ENCODE data around the gene YDJC.
"Not testable (repeated sequence)": the region's sequence is repeated elsewhere in the genome, so short reads cannot be mapped to it uniquely, and the experiment has no call there.

Gene YDJC, protein sequence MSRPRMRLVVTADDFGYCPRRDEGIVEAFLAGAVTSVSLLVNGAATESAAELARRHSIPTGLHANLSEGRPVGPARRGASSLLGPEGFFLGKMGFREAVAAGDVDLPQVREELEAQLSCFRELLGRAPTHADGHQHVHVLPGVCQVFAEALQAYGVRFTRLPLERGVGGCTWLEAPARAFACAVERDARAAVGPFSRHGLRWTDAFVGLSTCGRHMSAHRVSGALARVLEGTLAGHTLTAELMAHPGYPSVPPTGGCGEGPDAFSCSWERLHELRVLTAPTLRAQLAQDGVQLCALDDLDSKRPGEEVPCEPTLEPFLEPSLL

GRCh38 chr22:21629255-21630149, at the start of gene YDJC:
TSS of gene YDJC (minus strand) at chr22:21630022. CDS start at chr22:21630014, 8 bp downstream.
- H3K9me3 ChIP-seq (ENCODE audit: low read length) = no peaks in the 10 kb centered on the region
- no peaks in the 10 kb centered on the region for H3K27me3 ChIP-seq (ENCODE audit: insufficient read depth, low read length)
- no peaks in the 10 kb centered on the region for H3K4me1 ChIP-seq (ENCODE audit: insufficient read depth, low read length)
- H3K36me3 ChIP-seq (ENCODE audit: insufficient read depth, low read length) = peaks cover 9% of the 10 kb centered on the region
- H2AFZ ChIP-seq (ENCODE audit: low read depth, low read length) = peak within 1 kb of the TSS; percentile 61
- peak within 1 kb of the TSS; percentile 95 for H3K4me3 ChIP-seq (ENCODE audit: low read length)

GRCh38 chr22:21679383-21679782, 49.6 kb upstream of the YDJC start:
- Histone ChIP-seq H3K4me3 (ENCODE audit: low read length) (no peak overlapping the region), H3K27me3 (ENCODE audit: insufficient read depth, low read length) (no peaks in the 10 kb centered on the region), H3K9me3 (ENCODE audit: low read length) (peaks cover 4% of the 10 kb centered on the region), H3K4me1 (ENCODE audit: insufficient read depth, low read length) (no peaks in the 10 kb centered on the region), H2AFZ (ENCODE audit: low read depth, low read length) (no peak overlapping the region), H3K36me3 (ENCODE audit: insufficient read depth, low read length) (peaks cover 36% of the 10 kb centered on the region)

DNA sequence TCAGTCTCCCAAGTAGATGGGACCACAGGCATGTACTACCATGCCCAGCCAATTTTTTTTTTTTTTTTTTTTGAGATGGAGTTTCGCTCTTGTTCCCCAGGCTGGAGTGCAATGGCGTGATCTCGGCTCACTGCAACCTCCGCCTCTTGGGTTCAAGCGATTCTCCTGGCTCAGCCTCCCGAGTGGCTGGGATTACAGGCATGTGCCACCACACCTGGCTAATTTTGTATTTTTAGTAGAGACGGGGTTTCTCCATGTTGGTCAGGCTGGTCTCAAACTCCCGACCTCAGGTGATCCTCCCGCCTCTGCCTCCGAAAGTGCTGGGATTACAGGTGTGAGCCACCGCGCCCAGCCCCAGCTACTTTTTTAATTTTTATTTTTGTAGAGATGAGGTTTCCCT, 49.0 kb upstream of the YDJC start:
- H3K9me3 ChIP-seq (ENCODE audit: low read length); H3K4me1 ChIP-seq (ENCODE audit: insufficient read depth, low read length); H3K4me3 ChIP-seq (ENCODE audit: low read length); H3K27me3 ChIP-seq (ENCODE audit: insufficient read depth, low read length); H2AFZ ChIP-seq (ENCODE audit: low read depth, low read length): not testable (repeated sequence)
- peaks cover 42% of the 10 kb centered on the region for H3K36me3 ChIP-seq (ENCODE audit: insufficient read depth, low read length)

GRCh38 chr22:21677606-21678443, 48.0 kb upstream of the YDJC start:
- no peak overlapping the region for H2AFZ ChIP-seq (ENCODE audit: low read depth, low read length)
- peaks cover 47% of the 10 kb centered on the region for H3K36me3 ChIP-seq (ENCODE audit: insufficient read depth, low read length)
- peaks cover 4% of the 10 kb centered on the region for H3K9me3 ChIP-seq (ENCODE audit: low read length)
- no peak overlapping the region for H3K4me3 ChIP-seq (ENCODE audit: low read length)
- H3K27me3 ChIP-seq (ENCODE audit: insufficient read depth, low read length) = no peaks in the 10 kb centered on the region
- H3K4me1 ChIP-seq (ENCODE audit: insufficient read depth, low read length) = no peaks in the 10 kb centered on the region

DNA sequence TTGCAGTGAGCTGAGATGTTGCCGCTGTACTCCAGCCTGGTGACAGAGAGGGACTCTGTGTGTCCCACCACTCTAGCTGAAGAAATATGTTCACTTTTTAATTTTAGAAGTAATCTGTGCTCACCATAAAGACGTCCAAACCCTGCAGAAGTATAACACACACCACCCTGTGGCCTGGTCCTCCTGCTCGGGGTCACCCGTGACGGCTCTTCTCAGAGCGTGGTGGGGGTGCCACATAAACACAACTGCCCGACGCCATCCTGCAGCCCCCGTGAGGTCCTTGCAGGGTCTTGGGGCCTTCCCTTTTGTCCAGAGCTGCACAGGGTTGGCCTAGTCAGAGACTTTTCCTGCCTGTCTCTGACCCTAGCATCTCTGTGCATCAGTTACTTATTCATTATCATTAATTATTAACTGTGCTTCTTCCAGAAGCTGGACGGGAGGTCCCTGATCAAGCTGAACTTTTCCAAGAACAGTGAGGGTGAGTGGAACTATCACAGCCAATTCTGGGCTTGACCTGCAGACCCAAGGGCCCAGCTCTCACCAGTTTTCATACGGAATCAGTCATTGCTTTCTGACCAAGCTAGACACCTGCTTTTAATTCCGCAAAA, 44.9 kb upstream of the YDJC start:
- H3K36me3 ChIP-seq (ENCODE audit: insufficient read depth, low read length) = peaks cover 59% of the 10 kb centered on the region
- H3K4me1 ChIP-seq (ENCODE audit: insufficient read depth, low read length) = no peaks in the 10 kb centered on the region
- H3K4me3 ChIP-seq (ENCODE audit: low read length) = no peak overlapping the region
- no peaks in the 10 kb centered on the region for H3K27me3 ChIP-seq (ENCODE audit: insufficient read depth, low read length)
- H2AFZ ChIP-seq (ENCODE audit: low read depth, low read length) = no peak overlapping the region
- H3K9me3 ChIP-seq (ENCODE audit: low read length) = peaks cover 4% of the 10 kb centered on the region

GRCh38 chr22:21673534-21674321, 43.9 kb upstream of the YDJC start:
- Histone ChIP-seq H3K4me1 (ENCODE audit: insufficient read depth, low read length) (no peaks in the 10 kb centered on the region), H3K4me3 (ENCODE audit: low read length) (no peak overlapping the region), H3K9me3 (ENCODE audit: low read length) (peaks cover 4% of the 10 kb centered on the region), H3K36me3 (ENCODE audit: insufficient read depth, low read length) (peaks cover 62% of the 10 kb centered on the region), H2AFZ (ENCODE audit: low read depth, low read length) (no peak overlapping the region), H3K27me3 (ENCODE audit: insufficient read depth, low read length) (no peaks in the 10 kb centered on the region)

- H2AFZ ChIP-seq (ENCODE audit: low read depth, low read length) = no peak overlapping the region
- no peaks in the 10 kb centered on the region for H3K4me1 ChIP-seq (ENCODE audit: insufficient read depth, low read length)
- H3K9me3 ChIP-seq (ENCODE audit: low read length) = peaks cover 4% of the 10 kb centered on the region
- H3K4me3 ChIP-seq (ENCODE audit: low read length) = no peak overlapping the region
- no peaks in the 10 kb centered on the region for H3K27me3 ChIP-seq (ENCODE audit: insufficient read depth, low read length)
- peaks cover 60% of the 10 kb centered on the region for H3K36me3 ChIP-seq (ENCODE audit: insufficient read depth, low read length)
Measured at GRCh38 chr22:21672107-21672629, 42.3 kb upstream of the YDJC start.

GRCh38 chr22:21669026-21669425, 39.2 kb upstream of the YDJC start:
- Histone ChIP-seq H2AFZ (ENCODE audit: low read depth, low read length) (no peak overlapping the region), H3K4me1 (ENCODE audit: insufficient read depth, low read length) (peaks cover 2% of the 10 kb centered on the region), H3K36me3 (ENCODE audit: insufficient read depth, low read length) (peaks cover 39% of the 10 kb centered on the region), H3K4me3 (ENCODE audit: low read length) (no peak overlapping the region), H3K9me3 (ENCODE audit: low read length) (no peaks in the 10 kb centered on the region), H3K27me3 (ENCODE audit: insufficient read depth, low read length) (no peaks in the 10 kb centered on the region)

- peaks cover 17% of the 10 kb centered on the region for H3K36me3 ChIP-seq (ENCODE audit: insufficient read depth, low read length)
- H3K4me3 ChIP-seq (ENCODE audit: low read length) = peak overlapping the region; percentile 74
- H3K27me3 ChIP-seq (ENCODE audit: insufficient read depth, low read length) = no peaks in the 10 kb centered on the region
- peaks cover 2% of the 10 kb centered on the region for H3K4me1 ChIP-seq (ENCODE audit: insufficient read depth, low read length)
- H2AFZ ChIP-seq (ENCODE audit: low read depth, low read length) = peak overlapping the region; percentile 65
- no peaks in the 10 kb centered on the region for H3K9me3 ChIP-seq (ENCODE audit: low read length)
Measured at GRCh38 chr22:21666786-21667185, 37.0 kb upstream of the YDJC start.

DNA sequence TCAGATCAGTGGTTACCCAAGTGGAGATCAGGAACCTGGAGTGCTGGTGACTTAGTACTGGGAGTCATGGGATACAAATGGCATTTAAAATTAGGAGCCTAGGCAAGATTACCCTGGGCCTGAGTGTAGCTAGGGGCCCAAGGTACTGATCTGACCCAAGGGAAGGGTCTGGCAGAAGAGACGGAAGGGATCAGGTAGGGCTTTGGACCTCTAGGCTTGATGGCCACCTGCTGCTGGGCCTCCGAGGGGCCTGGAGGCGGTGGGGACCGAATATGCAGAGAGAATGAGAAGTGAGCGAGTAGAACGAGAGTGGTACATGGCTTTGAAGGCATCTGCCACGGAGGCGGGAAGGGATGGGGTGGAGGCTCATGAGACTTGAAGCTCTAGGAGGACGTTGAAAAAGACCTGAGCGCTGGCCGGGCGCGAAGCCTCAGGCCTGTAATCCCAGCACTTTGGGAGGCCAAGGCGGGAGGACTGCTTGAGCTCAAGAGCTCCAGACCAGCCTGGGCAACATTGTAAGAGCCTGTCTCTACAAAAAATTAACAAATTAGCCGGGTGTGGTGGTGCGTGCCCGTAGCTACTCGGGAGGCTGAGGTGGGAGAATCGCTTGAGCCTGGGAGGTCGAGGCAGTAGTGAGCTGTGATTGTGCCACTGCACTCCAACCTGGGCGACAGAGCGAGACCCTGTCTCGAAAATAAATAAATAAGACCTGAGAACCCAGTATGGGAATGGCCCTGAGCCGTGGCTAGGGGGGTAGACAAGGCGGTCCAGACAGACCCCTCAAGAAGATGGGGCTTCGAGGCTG, 35.4 kb upstream of the YDJC start:
- peaks cover 3% of the 10 kb centered on the region for H3K36me3 ChIP-seq (ENCODE audit: insufficient read depth, low read length)
- H3K9me3 ChIP-seq (ENCODE audit: low read length) = no peaks in the 10 kb centered on the region
- H3K27me3 ChIP-seq (ENCODE audit: insufficient read depth, low read length) = no peaks in the 10 kb centered on the region
- peaks cover 2% of the 10 kb centered on the region for H3K4me1 ChIP-seq (ENCODE audit: insufficient read depth, low read length)
- peak overlapping the region; percentile 65 for H2AFZ ChIP-seq (ENCODE audit: low read depth, low read length)
- H3K4me3 ChIP-seq (ENCODE audit: low read length) = peak overlapping the region; percentile 74

DNA sequence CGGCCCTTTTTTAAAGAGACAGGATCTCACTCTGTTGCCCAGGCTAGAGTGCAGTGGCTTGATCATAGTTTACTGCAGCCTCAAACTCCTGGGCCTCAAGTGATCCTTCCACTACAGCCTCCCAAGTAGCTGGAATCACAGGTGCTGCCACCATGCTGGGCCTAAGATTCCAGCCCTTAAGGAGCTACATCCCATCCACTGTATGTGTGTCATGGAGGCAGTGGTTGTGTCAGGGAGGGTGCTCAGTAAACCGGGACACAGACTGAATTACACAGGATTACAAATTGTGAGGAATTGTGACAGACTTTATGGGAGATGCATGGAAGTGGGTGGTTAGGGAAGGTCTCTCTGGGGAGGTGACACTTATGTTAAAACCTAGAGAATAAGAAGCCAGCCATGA, 33.9 kb upstream of the YDJC start:
- H3K36me3 ChIP-seq (ENCODE audit: insufficient read depth, low read length) = no peaks in the 10 kb centered on the region
- H2AFZ ChIP-seq (ENCODE audit: low read depth, low read length) = no peak overlapping the region
- H3K4me3 ChIP-seq (ENCODE audit: low read length) = no peak overlapping the region
- no peaks in the 10 kb centered on the region for H3K9me3 ChIP-seq (ENCODE audit: low read length)
- no peaks in the 10 kb centered on the region for H3K27me3 ChIP-seq (ENCODE audit: insufficient read depth, low read length)
- H3K4me1 ChIP-seq (ENCODE audit: insufficient read depth, low read length) = peaks cover 2% of the 10 kb centered on the region

All from neuron (in vitro differentiated cells).